GM18909 (cell line): ENCODE data around the gene AKAP13.

Experiments used
- ATAC-seq: cut with Tn5 transposase; IDR thresholded peaks from one replicate; pipeline ENCODE4 v1.9.1; 2021; ENCODE audit warnings: mild to moderate bottlenecking; ENCODE audit not compliant: unreplicated experiment, poor library complexity

Gene AKAP13

DNA sequence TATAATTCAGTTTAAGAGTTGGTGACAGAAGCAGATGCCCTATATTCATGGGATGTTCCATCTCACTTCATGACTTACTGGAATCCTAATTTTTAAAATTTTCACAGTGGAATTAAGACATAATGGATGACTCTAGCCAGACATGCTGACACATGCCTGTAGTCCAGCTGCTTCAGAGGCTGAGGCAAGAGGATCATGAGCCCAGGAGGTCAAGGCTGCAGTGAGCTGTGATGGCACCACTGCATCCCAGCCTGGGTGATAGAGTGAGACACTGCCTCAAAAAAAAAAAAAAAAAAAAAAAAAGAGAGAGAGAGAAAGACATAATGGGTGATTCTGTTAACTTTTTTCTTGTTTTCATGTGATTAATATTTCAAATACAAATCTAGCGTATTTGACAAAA, 290.8 kb downstream of the AKAP13 start:
- no peak for ATAC-seq

DNA sequence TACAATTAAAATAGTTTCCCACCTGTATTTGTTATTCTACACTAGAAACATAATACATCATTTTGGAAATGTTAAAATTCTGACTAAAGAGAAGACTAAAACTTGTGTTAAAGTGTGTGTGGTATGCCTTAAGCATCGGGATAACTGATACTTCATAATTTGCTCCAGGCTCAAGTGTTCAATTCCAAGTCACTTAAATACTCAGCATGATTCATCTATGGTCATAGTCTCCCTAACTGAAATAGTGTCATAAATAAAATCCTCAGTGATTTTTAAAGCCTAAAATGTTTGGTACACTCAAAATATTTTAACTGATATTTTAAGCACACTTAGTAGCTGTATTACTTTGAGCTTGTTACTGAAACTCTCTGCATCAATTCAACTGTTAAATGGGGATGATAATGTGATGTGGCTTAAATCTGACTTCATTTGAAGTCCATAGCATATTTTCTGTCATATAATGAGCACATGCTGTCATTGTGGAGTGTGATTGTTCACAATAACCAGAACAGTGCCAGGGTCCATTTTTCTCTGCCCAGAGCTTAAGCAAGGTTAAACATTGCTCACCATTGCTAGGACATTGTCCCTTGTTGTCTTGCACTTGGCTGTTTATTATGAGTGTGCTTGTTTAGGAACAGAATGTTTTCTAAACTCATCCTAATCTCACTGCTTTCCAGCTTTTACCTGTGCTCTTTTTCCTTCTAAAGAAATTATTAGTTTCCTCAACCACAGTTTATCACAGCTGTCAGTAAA, 292.1 kb downstream of the AKAP13 start:
- no peak for ATAC-seq

DNA sequence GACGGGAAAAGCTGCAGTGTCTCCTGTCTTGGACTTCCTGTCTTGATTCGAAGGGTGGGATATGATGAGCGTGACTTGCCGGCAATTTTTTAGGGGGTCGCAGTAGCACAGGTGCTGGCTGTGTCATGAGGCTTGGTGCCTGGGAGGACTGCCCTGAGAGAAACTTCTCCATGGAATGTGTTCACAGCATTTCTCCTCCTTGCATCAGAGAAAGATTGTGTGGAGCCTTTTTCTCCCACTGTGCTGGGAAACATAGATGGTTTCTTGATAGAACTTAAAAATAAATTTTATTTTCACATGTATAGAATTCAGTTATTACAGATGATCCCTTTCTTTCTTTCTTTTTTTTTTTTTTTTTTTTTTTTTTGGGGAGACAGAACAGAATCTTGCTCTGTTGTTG, 292.9 kb downstream of the AKAP13 start:
- ATAC-seq, result no peak

DNA sequence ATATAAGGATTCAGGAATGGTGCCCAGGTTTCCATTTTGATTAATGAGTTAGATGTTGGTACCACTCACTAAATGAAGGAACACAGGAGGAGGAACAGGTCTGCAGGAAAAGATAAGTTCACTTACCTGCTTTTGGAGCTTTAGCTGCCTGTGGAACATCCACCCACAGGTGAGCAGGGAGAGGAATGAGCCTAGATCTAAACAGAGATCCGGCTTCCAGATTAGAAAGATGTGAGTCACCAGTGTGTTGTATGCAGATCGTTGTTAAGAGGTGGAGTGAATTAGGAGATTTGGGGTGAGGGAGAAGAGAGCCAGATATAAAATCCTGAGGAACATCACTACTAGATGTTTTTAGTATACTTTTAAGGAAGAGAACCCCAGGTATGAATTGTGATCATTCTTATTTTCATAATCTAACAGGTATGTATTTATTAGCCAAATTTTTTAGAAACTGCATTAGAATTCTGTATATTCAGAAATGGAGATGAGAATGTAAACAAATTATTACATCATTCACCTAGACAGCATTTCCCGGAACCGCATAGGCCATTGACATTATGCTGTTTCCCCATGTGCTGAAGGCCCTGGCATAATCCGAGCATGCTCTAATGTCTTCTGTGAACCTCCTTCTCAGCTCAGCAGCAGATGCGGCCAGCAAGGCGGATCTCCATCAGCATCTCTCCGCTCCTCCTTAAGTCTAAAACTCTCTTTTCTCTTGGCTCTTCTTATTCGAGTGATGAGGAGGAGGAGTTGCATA, 296.1 kb downstream of the AKAP13 start:
- ATAC-seq, result no peak

DNA sequence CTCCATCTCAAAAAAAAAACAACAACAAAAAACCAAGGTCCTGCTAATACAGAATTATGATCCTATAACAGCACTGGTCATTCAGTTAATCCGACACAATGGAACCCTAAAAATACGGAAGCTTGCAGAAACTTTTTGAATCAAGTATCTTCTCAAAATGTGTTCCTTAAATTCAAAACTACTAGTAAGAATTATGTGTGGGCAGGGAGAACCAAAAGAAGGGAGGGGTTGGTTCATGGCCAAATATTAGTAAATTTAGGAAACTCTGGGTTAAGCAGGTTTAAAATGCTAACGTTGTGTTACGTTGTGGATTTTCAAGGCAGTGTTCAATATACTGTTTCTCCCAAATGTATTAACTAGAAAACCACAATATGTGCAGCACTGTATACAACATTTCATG, 298.8 kb downstream of the AKAP13 start:
- ATAC-seq, result no peak

DNA sequence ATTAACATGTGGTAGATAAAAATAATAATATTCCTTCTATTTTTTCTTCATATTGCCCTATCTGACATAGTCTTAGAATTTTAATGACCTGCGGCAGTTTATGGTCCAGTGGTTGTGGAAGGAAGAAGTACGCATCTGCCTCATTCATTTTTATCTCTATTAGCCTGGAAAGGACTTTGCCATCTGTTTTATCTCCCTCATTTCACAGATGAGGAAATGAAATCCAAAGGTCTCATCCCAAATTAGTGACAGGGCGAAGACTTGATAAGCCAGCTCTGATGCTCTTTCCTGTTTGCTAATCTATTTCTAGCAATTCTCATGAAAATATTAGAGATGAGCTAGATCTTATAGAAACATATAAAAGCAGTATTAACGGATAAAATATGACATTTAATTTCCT, 301.0 kb downstream of the AKAP13 start:
- ATAC-seq, result no peak

DNA sequence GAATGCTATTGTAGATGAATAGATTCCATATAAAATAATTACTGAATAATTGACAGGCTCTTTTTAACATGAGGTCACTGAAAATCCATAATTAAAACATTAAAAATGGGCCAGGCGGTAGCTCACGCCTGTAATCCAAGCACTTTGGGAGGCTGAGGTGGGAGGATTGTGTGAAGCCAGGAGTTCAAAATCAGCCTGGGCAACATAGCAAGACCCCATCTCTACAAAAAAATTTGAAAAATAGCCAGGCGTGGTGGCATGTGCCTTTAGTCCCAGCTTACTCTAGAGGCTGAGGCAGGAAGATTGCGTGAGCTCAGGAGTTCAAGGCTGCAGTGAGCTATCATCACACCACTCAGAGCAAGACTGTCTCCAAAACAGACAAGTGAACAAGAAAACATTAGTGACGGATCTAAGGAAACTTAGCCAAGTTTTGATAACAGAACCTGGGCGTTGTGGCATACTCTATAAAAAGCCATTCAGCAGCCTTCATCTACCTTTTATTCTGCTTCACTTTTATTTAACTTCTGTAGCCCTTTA, 303.8 kb downstream of the AKAP13 start:
- ATAC-seq, result no peak

DNA sequence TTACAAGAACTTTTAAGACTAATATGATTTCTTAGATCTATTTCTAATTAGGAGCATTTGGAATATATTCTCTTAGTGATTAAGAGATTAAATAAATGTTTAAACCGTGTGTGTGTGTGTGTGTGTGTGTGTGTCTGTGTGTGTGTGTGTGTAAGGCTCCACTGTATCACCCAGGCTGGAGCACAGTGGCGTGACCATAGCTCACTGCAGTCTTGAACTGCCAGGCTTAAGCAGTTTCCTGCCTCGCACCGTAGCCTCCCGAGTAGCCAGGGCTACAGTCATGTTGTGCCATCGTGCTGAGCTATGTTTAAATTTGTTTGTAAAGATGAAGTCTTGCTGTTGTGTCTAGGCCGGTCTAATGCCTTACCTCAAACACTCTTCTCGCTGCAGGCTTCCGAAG, 305.0 kb downstream of the AKAP13 start:
- ATAC-seq, result no peak

DNA sequence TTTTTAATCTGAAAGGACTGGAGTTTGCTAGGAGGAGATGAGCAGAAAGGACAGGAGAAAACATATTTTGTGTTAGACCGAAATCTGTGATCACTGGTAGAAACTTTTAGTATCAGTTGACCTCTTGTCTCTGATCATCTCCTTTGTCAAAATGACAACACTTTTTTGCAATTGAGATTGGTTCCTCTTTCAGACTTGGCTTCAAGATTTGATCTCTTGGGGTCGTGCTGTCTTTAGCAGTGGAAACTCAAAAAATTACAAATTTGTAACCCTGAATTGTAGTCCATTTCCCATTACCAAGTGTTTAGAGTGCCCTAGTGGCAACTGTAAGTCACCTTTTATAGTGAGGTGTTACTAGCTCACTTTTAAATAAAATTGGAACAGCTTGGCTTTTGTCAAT, 306.9 kb downstream of the AKAP13 start:
- ATAC-seq, result no peak

DNA sequence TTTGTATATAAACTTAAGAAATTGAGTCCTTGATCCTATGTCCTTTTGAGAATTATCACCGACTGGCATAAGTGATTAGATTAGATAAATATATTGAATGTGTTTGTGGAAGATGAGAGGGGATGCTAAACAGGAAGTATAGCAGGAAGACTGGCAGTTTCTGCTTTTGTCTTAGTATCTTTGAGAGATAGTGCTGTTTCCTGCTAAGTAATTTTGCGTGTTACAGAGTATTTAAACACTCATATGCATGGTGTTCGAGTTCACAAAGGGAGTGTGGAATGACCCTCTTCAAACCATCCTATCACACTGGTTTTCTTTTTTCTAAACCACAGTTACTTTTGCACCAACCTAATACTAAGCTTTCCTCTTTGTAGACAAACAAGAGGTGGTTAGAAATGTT, 308.3 kb downstream of the AKAP13 start:
- no peak for ATAC-seq

DNA sequence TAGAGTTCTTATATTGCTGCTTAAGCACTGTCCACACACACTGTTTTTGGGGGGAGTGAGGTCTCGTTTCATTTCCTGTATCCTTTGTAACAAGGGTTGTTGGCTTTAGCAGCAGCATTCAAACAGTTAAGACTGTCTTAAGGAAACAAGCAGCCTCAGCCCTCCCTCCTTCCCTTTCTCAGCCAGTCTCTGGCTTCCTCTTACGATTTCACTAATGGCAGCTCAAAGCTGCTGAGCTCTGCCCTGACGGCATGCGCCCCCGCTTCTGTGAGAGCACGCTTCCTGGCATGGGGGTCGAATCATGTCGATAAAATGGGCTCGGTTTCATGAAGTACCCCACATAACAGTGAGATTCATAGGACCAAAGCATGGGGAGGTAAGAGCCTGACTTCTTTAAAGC, 309.3 kb downstream of the AKAP13 start:
- ATAC-seq, result peak; percentile 42

DNA sequence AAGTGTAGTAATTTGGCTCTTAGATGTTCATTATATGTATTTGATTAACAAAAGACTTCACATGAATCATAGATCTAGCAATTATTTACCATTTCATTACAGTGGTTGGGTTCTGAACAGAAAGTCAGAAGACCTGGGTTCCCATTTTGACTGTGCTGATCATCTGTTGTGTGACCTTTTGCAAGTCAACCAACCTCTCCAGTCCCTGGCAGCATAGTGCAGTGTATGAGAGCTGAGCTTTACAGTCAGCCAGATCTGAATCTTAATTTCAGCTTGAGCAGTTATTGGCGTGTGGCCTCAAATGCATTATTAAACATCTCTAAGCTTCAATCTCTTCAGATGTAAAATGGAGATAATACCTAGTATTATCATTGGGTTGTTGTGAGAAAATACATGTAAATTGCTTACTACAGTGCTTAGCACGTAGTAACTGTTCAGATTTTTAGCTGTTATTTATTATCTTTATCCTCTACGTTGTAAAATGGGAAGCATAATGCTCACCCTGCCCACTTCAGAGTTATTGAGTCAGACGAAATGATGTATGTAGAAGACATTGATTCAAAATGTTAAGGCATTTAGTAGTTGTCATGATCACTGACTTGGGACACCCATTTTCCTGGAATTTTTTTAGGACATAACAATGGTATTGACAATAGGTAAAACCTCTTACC, 310.3 kb downstream of the AKAP13 start:
- peak; percentile 48 for ATAC-seq

DNA sequence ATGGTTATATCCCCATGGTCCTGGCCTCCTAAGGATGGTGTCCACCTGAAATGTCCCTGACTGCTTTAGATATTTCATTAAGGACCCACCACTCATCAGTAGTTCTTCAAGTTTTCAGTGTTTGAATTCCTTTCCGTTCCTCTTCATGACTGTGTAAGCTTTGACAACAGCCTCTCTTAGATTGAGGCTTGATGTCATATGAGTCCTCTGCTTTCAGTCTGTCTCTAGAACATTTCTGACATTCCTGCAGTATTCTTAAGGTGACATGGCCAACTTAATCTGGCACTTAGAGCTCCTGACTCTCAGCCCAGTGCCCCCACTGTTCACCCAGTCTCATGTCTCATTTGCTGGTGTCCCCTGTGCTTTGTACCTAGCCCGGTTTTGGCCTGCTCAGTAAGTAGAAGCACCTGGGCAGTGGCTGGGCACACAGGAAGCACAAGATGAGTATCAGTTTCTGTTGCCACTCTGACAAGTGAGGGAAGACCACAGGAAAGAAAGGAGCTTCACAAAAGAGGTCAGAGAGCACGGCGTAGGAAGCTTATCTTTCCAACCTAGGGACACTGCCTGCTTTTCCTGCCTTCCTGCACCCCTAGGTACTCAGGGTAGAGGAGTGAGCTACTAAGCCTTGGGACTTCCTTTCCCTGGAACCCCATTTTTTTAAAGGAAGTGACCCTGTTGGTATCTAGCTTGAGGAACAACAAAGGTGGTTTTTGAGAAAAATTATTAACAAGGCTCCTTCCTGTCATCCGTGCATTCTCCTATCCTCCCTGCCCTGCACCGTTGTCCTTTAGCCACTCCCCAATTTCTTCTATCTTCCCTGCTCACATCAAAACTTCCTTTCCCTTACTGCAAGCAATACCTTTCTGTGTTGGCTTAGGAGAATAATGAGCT, 311.2 kb downstream of the AKAP13 start:
- peak; percentile 61 for ATAC-seq

DNA sequence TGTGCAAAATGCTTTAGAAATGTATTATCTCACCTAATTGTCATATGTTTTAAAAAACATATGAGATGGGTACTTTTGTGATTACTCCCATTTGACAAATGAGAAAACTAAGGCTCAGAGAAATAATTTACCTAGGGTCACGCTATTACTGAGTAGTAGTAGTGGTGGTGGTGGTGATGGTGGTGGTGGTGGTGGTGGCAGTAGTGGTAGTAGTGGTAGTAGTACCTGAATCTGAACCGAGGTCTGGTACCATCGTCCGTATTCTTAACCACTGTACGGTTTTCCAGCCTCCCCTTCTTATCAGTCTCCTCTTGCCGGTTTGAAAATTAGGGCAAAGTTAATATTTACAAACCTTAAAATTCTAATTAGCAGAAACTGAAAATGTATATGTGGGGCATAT, 311.9 kb downstream of the AKAP13 start:
- no peak for ATAC-seq

DNA sequence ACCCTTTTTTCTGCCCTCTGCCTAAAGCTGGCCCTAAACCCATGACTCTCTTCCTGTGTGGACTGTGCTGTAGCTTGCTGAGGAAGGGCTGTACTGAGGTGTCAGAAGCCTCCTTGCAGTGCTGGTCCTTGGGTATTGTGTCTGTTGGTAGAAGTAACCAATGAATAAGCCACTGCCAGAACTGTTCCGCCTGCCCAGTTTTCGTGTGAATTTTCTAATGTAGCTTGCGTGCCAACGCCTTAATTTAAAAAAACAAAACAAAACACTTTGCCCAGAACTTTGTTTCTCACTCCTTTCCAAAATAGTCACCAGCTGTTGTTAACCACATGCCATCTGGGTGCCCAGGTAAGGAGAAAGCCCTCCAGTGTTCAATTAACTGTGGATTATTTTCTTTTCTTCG, 312.5 kb downstream of the AKAP13 start:
- peak; percentile 61 for ATAC-seq

DNA sequence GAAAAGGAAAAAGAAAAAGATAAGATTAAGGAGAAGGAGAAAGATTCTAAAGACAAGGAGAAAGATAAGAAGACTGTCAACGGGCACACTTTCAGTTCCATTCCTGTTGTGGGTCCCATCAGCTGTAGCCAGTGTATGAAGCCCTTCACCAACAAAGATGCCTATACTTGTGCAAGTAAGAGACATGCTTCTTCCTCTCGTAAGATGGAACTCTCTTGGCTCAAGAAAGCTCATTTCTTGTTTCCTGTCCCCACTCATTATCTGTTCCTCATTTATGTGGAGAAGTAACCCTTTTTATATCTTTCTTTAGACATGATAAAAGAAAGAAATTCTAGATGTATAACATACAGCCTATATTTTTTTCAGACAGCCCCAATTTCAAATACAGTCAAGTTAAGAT, 312.9 kb downstream of the AKAP13 start:
- ATAC-seq, result no peak

DNA sequence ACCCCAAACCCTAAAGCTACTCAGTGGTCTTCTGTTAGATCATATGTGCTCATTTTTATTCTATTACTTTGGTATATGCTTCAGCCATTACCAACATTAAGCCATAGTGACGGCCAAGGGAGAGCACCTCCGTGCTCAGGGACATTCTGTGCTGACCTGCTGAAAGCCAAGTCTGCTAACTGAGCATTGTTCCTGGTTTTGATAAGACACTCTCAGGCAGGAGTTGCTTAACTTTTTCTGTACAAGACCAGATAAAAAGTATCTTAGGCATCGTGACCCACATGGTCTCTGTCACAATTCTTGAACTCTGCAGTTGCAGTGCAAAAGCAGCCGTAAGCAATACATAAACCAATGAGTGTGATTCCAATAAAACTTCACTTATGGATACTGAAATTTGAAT, 313.7 kb downstream of the AKAP13 start:
- no peak for ATAC-seq

DNA sequence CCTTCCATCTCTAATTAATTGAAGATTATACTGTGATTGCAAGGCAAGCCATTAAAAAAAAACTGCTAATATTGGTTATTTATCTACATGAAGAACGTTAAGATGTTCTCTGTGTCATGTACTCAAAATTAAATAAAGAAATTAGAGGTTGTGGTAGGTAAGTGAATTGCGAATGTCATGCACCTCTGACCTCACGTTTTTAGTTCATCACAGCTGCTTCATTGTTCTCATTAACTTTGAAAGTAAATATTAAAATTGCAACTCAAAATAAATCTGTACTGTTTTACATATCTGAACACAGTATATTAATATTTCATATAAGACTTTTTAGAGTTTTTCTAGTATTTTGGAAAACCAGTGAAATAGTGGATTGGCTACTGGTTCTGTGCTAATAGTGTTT, 320.4 kb downstream of the AKAP13 start:
- no peak for ATAC-seq

DNA sequence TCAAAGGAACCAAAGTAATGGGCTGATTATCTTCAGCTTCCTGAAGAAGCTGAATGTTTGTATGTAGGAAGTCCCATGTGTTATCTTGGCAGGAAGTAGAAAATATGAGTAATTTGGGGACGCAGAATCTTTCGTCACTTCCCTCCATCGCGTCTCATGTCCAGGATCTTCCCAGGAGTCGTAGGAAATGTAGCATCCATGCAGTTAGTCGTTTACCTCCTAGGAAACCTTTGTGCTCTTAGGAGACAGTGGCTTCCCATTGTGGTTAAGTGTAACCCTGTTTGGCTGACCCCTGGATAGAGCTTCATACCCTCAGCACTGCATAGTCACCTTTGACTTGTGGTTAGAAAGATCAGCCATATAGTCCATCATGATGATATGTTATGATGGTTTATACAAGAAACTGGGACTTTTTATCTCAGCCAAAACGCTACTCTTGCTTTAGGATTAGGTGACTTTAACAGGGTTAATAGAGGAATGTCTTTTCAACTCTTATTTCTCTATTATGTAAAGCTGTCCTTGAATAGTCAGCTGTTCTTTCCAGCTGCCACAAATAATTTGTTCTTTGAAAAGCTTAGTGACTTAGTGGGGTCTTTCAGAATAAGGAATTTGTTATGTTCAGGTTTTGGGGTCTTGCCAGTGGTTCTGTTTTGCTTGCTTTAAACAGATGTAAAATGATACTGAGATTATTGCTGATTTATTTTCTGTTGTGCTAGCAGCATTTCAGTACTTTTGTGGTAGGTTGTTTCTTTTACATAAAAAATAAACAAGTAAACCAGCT, 322.1 kb downstream of the AKAP13 start:
- ATAC-seq, result no peak
